K562 (cell line): ENCODE results near the gene ELOVL5. TPM values are rescaled to one million over a fixed set of nuclear protein-coding genes. Genes with fewer than 3 reads are reported as not detected.
A peak's percentile ranks its signal among the peaks of the same experiment; 100 is the strongest.

Source experiments
- ATAC-seq: fragments of 200-7000 bp; cut with Tn5 transposase; 3 replicates; pipeline ENCODE4 v1.9.1; 2020; ENCODE audit warnings: moderate library complexity
- BruUV-seq: library from RNA; stranded (reverse); fragments of 400-500 nt; replicated peaks from 2 replicates; lab custom pipeline; 2021; lab: Mats Ljungman, UMichigan
- CTCF ChIA-PET: fragments of 300-600 bp; formaldehyde crosslinking; extraction: SDS; loops from one replicate; lab custom pipeline; 2021; ENCODE audit warnings: low intra/inter-chr PET ratio; lab: Yijun Ruan, JAX
- POLR2A ChIA-PET: fragments of 300-600, 350-650 bp; sonication (Branson Sonifier 250); formaldehyde crosslinking; extraction: SDS; loops from one replicate; lab custom pipeline; 2021; ENCODE audit warnings: antibody characterized with exemption, inconsistent platforms; lab: Yijun Ruan, JAX
- DNase-seq, 4 experiments: peaks; one replicate each; pipeline versions ENCODE4 v3.0.0 to v3.0.0-alpha.2; 2011 to 2018; ENCODE audit warnings: low spot score in 3 of 4, mixed read lengths in 3 of 4; ENCODE audit errors: extremely low read depth in 1 of 4
- FAIRE-seq: peaks from 2 replicates; lab custom pipeline; 2011; peaks lifted over from hg19 to GRCh38; lab: Jason Lieb, UNC
- H2AFZ ChIP-seq: 2 replicates; pipeline ENCODE4 v1.6.0; 2011; ENCODE audit warnings: low read depth, low read length, control low read depth, inconsistent platforms
- H3K27ac ChIP-seq: fragments of 200-600 bp; 3 replicates; pipeline ENCODE4 v1.8.0; 2011; ENCODE audit warnings: low read depth, mild to moderate bottlenecking, control low read depth, inconsistent platforms, low read length, moderate library complexity, mixed read lengths; ENCODE audit errors: extremely low read depth
- H3K27me3 ChIP-seq, 2 experiments: fragments of 300-600 bp in 1 of 2; 2 replicates in 1 of 2; 3 replicates in 1 of 2; pipeline versions ENCODE4 v1.6.0 to v1.8.0; 2011; ENCODE audit warnings: inconsistent platforms in 2 of 2, low read length in 2 of 2, mild to moderate bottlenecking in 1 of 2, mixed read lengths in 1 of 2, moderate library complexity in 1 of 2; ENCODE audit not compliant: control insufficient read depth in 2 of 2, insufficient read depth in 2 of 2
- H3K36me3 ChIP-seq: fragments of 300-600 bp; 3 replicates; pipeline ENCODE4 v1.8.0; 2011; ENCODE audit warnings: mild to moderate bottlenecking, low read length, inconsistent platforms; ENCODE audit not compliant: control insufficient read depth, insufficient read depth
- H3K4me1 ChIP-seq, 2 experiments: fragments of 200-600 bp in 1 of 2; replicated peaks in 1 of 2; 2 replicates in 1 of 2; 3 replicates in 1 of 2; pipeline versions ENCODE4 v1.5.1 to v1.8.0; 2011; ENCODE audit warnings: inconsistent platforms in 2 of 2, low read length in 2 of 2, mild to moderate bottlenecking in 1 of 2, mixed read lengths in 1 of 2, moderate library complexity in 1 of 2; ENCODE audit not compliant: control insufficient read depth in 2 of 2, insufficient read depth in 2 of 2
- H3K4me2 ChIP-seq: 2 replicates; pipeline ENCODE4 v1.6.1; 2011; ENCODE audit warnings: low read length, control low read depth, inconsistent platforms, mixed read lengths; ENCODE audit not compliant: insufficient read depth
- H3K4me3 ChIP-seq: fragments of 200-600 bp; sonication (generic), shearing (Covaris generic); 2 replicates; pipeline ENCODE4 v1.5.1; 2016; ENCODE audit warnings: control low read depth, inconsistent platforms
- H3K79me2 ChIP-seq: fragments of 200-600 bp; 3 replicates; pipeline ENCODE4 v1.8.0; 2011; ENCODE audit warnings: low read length, inconsistent platforms; ENCODE audit not compliant: control insufficient read depth, insufficient read depth
- H3K9ac ChIP-seq, 2 experiments: 2 replicates each; pipeline versions ENCODE4 v1.6.0 to v1.6.1; 2011; ENCODE audit warnings: low read depth in 2 of 2, low read length in 2 of 2, control low read depth in 1 of 2, inconsistent platforms in 1 of 2, mild to moderate bottlenecking in 1 of 2, mixed read lengths in 1 of 2; ENCODE audit not compliant: insufficient read depth in 1 of 2
- H3K9me1 ChIP-seq: one replicate; pipeline ENCODE4 v1.6.0; 2011; ENCODE audit warnings: inconsistent platforms, mild to moderate bottlenecking, low read length, moderate library complexity; ENCODE audit not compliant: control insufficient read depth, insufficient read depth
- H3K9me3 ChIP-seq: replicated peaks from 2 replicates; pipeline ENCODE4 v1.5.1; 2011; ENCODE audit warnings: low read depth, low read length, inconsistent platforms; ENCODE audit not compliant: control insufficient read depth, insufficient read depth
- H4K20me1 ChIP-seq: replicated peaks from 2 replicates; pipeline ENCODE4 v1.6.1; 2011; ENCODE audit warnings: low read length, inconsistent platforms, mixed read lengths; ENCODE audit not compliant: control insufficient read depth, insufficient read depth
- CREM ChIP-seq: IDR thresholded peaks from 2 replicates; pipeline ENCODE4 v1.6.1; 2014; ENCODE audit warnings: antibody characterized with exemption, low read depth
- ETS1 ChIP-seq: conservative IDR thresholded peaks from 2 replicates; pipeline ENCODE4 v1.6.1; 2011; ENCODE audit warnings: low read depth, mild to moderate bottlenecking, low read length; ENCODE audit not compliant: control insufficient read depth
- KDM5B ChIP-seq: fragments of 200-600 bp; sonication (generic); IDR thresholded peaks from 2 replicates; pipeline ENCODE4 v1.6.1; 2012; ENCODE audit warnings: low read depth, mild to moderate bottlenecking, moderate library complexity, low read length, control low read depth, inconsistent platforms; ENCODE audit not compliant: insufficient replicate concordance
- NRF1 ChIP-seq, 2 experiments: fragments of 450-650 bp; IDR thresholded peaks in 1 of 2; conservative IDR thresholded peaks in 1 of 2; 2 replicates each; pipeline ENCODE4 v1.6.1; 2014; ENCODE audit warnings: mild to moderate bottlenecking in 2 of 2
- PCBP1 ChIP-seq: fragments of 200-400 bp; formaldehyde crosslinking; IDR thresholded peaks from 2 replicates; pipeline ENCODE4 v1.6.1; 2018; ENCODE audit warnings: mild to moderate bottlenecking, low read depth, low read length; ENCODE audit not compliant: poor library complexity, severe bottlenecking
- PCBP2 ChIP-seq: fragments of 200-400 bp; formaldehyde crosslinking; IDR thresholded peaks from 2 replicates; pipeline ENCODE4 v1.6.1; 2018; ENCODE audit warnings: low read length, low read depth, mild to moderate bottlenecking, moderate library complexity; ENCODE audit not compliant: poor library complexity, severe bottlenecking
- POLR2AphosphoS2 ChIP-seq: IDR thresholded peaks from 2 replicates; pipeline ENCODE4 v1.6.1; 2012; ENCODE audit warnings: low read length, improper control_type of control experiment
- POLR2AphosphoS5 ChIP-seq: IDR thresholded peaks from 2 replicates; pipeline ENCODE4 v1.6.1; 2011; ENCODE audit warnings: mild to moderate bottlenecking, low read depth, low read length, moderate library complexity; ENCODE audit not compliant: control insufficient read depth, insufficient read depth
- POLR3G ChIP-seq: IDR thresholded peaks from 2 replicates; pipeline ENCODE4 v1.6.1; 2011; ENCODE audit not compliant: insufficient read length, insufficient replicate concordance; ENCODE audit errors: extremely low read depth
- RBM17 ChIP-seq: fragments of 200-400 bp; formaldehyde crosslinking; IDR thresholded peaks from 2 replicates; pipeline ENCODE4 v1.6.1; 2017; ENCODE audit warnings: low read depth, mild to moderate bottlenecking, low read length, borderline replicate concordance
- RBM22 ChIP-seq: fragments of 200-400 bp; formaldehyde crosslinking; IDR thresholded peaks from 2 replicates; pipeline ENCODE4 v1.6.1; 2018; ENCODE audit warnings: low read length, low read depth; ENCODE audit not compliant: poor library complexity, severe bottlenecking
- SMARCE1 ChIP-seq: fragments of 450-650 bp; IDR thresholded peaks from 2 replicates; pipeline ENCODE4 v1.7.1; 2016; ENCODE audit warnings: mild to moderate bottlenecking
- VEZF1 ChIP-seq: fragments of 200-800 bp; sonication (Bioruptor generic); IDR thresholded peaks from 2 replicates; pipeline ENCODE4 v1.6.1; 2017; ENCODE audit warnings: missing genetic modification characterization, missing compliant biosample characterization
- ZNF586 ChIP-seq: fragments of 450-650 bp; formaldehyde crosslinking; conservative IDR thresholded peaks from 2 replicates; pipeline ENCODE4 v1.4.0; 2020; ENCODE audit warnings: mild to moderate bottlenecking, moderate library complexity
- ZNF695 ChIP-seq: fragments of 450-650 bp; formaldehyde crosslinking; IDR thresholded peaks from 2 replicates; pipeline ENCODE4 v1.4.0; 2020; ENCODE audit warnings: mild to moderate bottlenecking, moderate library complexity
- ZNF740 ChIP-seq, 3 experiments: fragments of 200-800 bp in 1 of 3; sonication (Bioruptor generic) in 1 of 3; sonication (generic) in 1 of 3; formaldehyde crosslinking in 1 of 3; IDR thresholded peaks; 2 replicates each; pipeline versions ENCODE4 v1.6.1 to v1.8.0; 2016 to 2022; ENCODE audit warnings: mild to moderate bottlenecking in 2 of 3, missing compliant biosample characterization in 2 of 3, missing genetic modification characterization in 2 of 3, missing genetic modification reagents in 1 of 3
- whole genome bisulfite sequencing: fragments of 100-300 bp; shearing (Covaris generic); methylation state at CpG from one replicate; pipeline ENCODE4 v1.1.6; 2016; ENCODE audit warnings: low coverage, mixed read lengths; ENCODE audit not compliant: insufficient coverage; ENCODE audit errors: missing lambda C conversion rate; 5-methylcytosine and 5-hydroxymethylcytosine counted together
- in situ Hi-C: fragments of 300-500 bp; cut with MboI; formaldehyde crosslinking; loops from 4 replicates; pipeline ENCODE4 v1.15.0; 2018; ENCODE audit warnings: inconsistent platforms, mixed read lengths
- intact Hi-C: fragments of 100-400 bp; cut with micrococcal nuclease; formaldehyde crosslinking; loops from 2 replicates; pipeline ENCODE4 v1.14.2; 2022
- polyA plus RNA-seq, 8 experiments: library from polyadenylated mRNA; depleted of rRNA in 4 of 8; stranded (reverse) in 5 of 8; unstranded in 3 of 8; fragments of >200 nt; fragmentation: Nextera tagmentation in 2 of 8; fragmentation: Illumina TruSeq in 1 of 8; extraction: Ambion mirVana in 2 of 8; extraction: Trizol in 1 of 8; gene quantifications; 2 replicates each; pipeline versions ENCODE4 v1.2.1 to v1.2.3, GENCODE V29; 2011 to 2014; ENCODE audit warnings: inconsistent platforms in 1 of 8, missing spikeins in 1 of 8
- total RNA-seq, 7 experiments: library from RNA; depleted of rRNA in 6 of 7; stranded (reverse); fragments of >200 nt in 6 of 7; fragmentation: Illumina TruSeq in 2 of 7; extraction: Trizol in 2 of 7; gene quantifications; 2 replicates each; pipeline versions ENCODE4 v1.2.1 to v1.2.3, GENCODE V29; 2011 to 2021; ENCODE audit warnings: low replicate concordance in 1 of 7

ELOVL5 gene
- total and polyA plus RNA-seq, 9 of the 15 experiments (the other 6 are each of a cell fraction or from before 2014, with no cell fraction given), result 70.6 to 245 (median 132) TPM

- no peak overlapping the region for H2AFZ ChIP-seq
- in situ Hi-C loops (no loop called here), intact Hi-C loops (loop anchor here (2.0 to 5.0 kb wide), 3 partner anchors 36 to 63 kb away; no protein-coding TSS in a partner anchor)
- FAIRE-seq, result no peak
- H3K4me1 ChIP-seq, result peaks cover 0 to 29% of the 10 kb centered on the region in 2 experiments; a peak in 3 of 5 replicates
- DNase-seq, result peak; percentile 53 to 77 (median 62)
- no peaks in the 10 kb centered on the region for H3K27me3 ChIP-seq
- H4K20me1 ChIP-seq, result peaks cover 38% of the 10 kb centered on the region
- 0% methylated on average over 18 of the region's 38 CpGs for WGBS
- peak overlapping the region; percentile 81 to 97 for H3K9ac ChIP-seq
- peak overlapping the region; percentile 88 for H3K4me3 ChIP-seq
- no peaks in the 10 kb centered on the region for H3K9me3 ChIP-seq
- peak overlapping the region; percentile 88 for H3K4me2 ChIP-seq
- peaks cover 66% of the 10 kb centered on the region for H3K79me2 ChIP-seq
- BruUV-seq, result no TSS peak
- peak overlapping the region; percentile 91 for H3K27ac ChIP-seq
- peaks cover 5% of the 10 kb centered on the region for H3K9me1 ChIP-seq
- CTCF ChIA-PET, result no interaction called here
- peaks cover 28% of the 10 kb centered on the region for H3K36me3 ChIP-seq
- peak; percentile 81 for ATAC-seq
- POLR2A ChIA-PET, result interaction anchor here (0.7 to 3.0 kb wide), 7 partner anchors 9 to 58 kb away, joined by 3 to 10 read pairs (median 4); no protein-coding TSS in a partner anchor
- peak; percentile 1 for TF ChIP-seq KDM5B
- TF ChIP-seq SMARCE1, result no peak
- no peak for TF ChIP-seq RBM22
- 0 out of 2 replicates have a peak, but pooled peaks have one; percentile 32 for TF ChIP-seq POLR2AphosphoS5
- peak; percentile 88 for TF ChIP-seq ZNF740 (CRISPR knock-in tag; IDR thresholded peaks at IDR 0.05)
- TF ChIP-seq ZNF740 (tag; IDR thresholded peaks at IDR 0.05), result peak in 1 of 2 experiments; percentile 57; a peak in 1 of 4 replicates
- peak; percentile 86 for TF ChIP-seq VEZF1 (CRISPR knock-in tag)
- no peak for TF ChIP-seq ZNF695
- TF ChIP-seq POLR2AphosphoS2, result no peak
- peak; percentile 20 for TF ChIP-seq PCBP1
- 0 out of 2 replicates have a peak, but pooled peaks have one; percentile 14 for TF ChIP-seq ZNF586 (CRISPR knock-in tag)
- TF ChIP-seq RBM17, result no peak
- peak in 1 of 2 experiments; percentile 27; a peak in 1 of 4 replicates for TF ChIP-seq NRF1 (conservative IDR thresholded peaks at IDR 0.05 in 1 of 2, IDR thresholded peaks at IDR 0.05 in 1 of 2)
- TF ChIP-seq ETS1, result no peak
- no peak for TF ChIP-seq POLR3G
- TF ChIP-seq PCBP2, result no peak
- TF ChIP-seq CREM, result 0 out of 2 replicates have a peak, but pooled peaks have one; percentile 16
These were observed 804 bp downstream of the ELOVL5 start for GRCh38 chr6:53347921-53348370.
